GM23338 (cell line): ENCODE measurements around the gene PER1. TPM values are rescaled to one million over a fixed set of nuclear protein-coding genes. Genes with fewer than 3 reads are reported as not detected.
A peak's percentile ranks its signal among the peaks of the same experiment; 100 is the strongest.

ENCODE experiments used
- ATAC-seq: fragments of 200-7000 bp; cut with Tn5 transposase; 3 replicates; pipeline ENCODE4 v1.9.1; 2020
- DNase-seq: peaks from one replicate; pipeline ENCODE4 v3.0.0-alpha.2; 2015; ENCODE audit warnings: low spot score
- H2AFZ ChIP-seq: fragments of 200-600 bp; sonication (generic); 2 replicates; pipeline ENCODE4 v1.8.0; 2016; ENCODE audit warnings: antibody characterized with exemption, mild to moderate bottlenecking, moderate library complexity
- H3F3A ChIP-seq: fragments of 200-600 bp; sonication (generic); replicated peaks from 2 replicates; pipeline ENCODE4 v1.8.0; 2017; ENCODE audit warnings: antibody characterized with exemption, mixed run types, low read depth
- H3K27ac ChIP-seq: fragments of 200-600 bp; sonication (generic); 2 replicates; pipeline ENCODE4 v1.6.1; 2016; ENCODE audit warnings: low read depth
- H3K27me3 ChIP-seq: fragments of 200-600 bp; sonication (generic); 2 replicates; pipeline ENCODE4 v1.8.0; 2016; ENCODE audit warnings: mild to moderate bottlenecking, mixed run types, moderate library complexity; ENCODE audit not compliant: insufficient read depth
- H3K36me3 ChIP-seq: fragments of 200-600 bp; sonication (generic); 2 replicates; pipeline ENCODE4 v1.8.0; 2016; ENCODE audit warnings: mild to moderate bottlenecking; ENCODE audit not compliant: insufficient read depth
- H3K4me1 ChIP-seq: fragments of 200-600 bp; sonication (generic); 2 replicates; pipeline ENCODE4 v1.8.0; 2016; ENCODE audit warnings: mild to moderate bottlenecking, moderate library complexity; ENCODE audit not compliant: insufficient read depth
- H3K4me2 ChIP-seq: fragments of 200-600 bp; sonication (generic); 2 replicates; pipeline ENCODE4 v1.7.1; 2017; ENCODE audit warnings: mixed run types
- H3K4me3 ChIP-seq: fragments of 200-600 bp; sonication (generic); 2 replicates; pipeline ENCODE4 v1.6.1; 2016; ENCODE audit warnings: mixed run types
- H3K79me2 ChIP-seq: fragments of 200-600 bp; sonication (generic); replicated peaks from 2 replicates; pipeline ENCODE4 v1.8.0; 2017; ENCODE audit warnings: mild to moderate bottlenecking; ENCODE audit not compliant: insufficient read depth
- H3K9me2 ChIP-seq: fragments of 200-600 bp; sonication (generic); 2 replicates; pipeline ENCODE4 v1.8.0; 2017; ENCODE audit not compliant: insufficient read depth
- H4K20me1 ChIP-seq: fragments of 200-600 bp; sonication (generic); replicated peaks from 2 replicates; pipeline ENCODE4 v1.8.0; 2017; ENCODE audit warnings: mild to moderate bottlenecking; ENCODE audit not compliant: insufficient read depth
- H3K27ac Mint-ChIP-seq: 2 replicates; pipeline ENCODE4 v1.8.0; 2020; ENCODE audit warnings: inconsistent platforms, mild to moderate bottlenecking, moderate library complexity, mixed read lengths
- H3K27me3 Mint-ChIP-seq: 3 replicates; pipeline ENCODE4 v1.8.0; 2022; ENCODE audit warnings: low read depth, mild to moderate bottlenecking, moderate library complexity, mixed read lengths, inconsistent platforms; ENCODE audit not compliant: insufficient read depth, poor library complexity
- H3K36me3 Mint-ChIP-seq: 3 replicates; pipeline ENCODE4 v1.8.0; 2021; ENCODE audit warnings: low read depth, mild to moderate bottlenecking, inconsistent platforms, moderate library complexity, mixed read lengths
- H3K4me1 Mint-ChIP-seq: 3 replicates; pipeline ENCODE4 v1.8.0; 2020; ENCODE audit warnings: mild to moderate bottlenecking, inconsistent platforms, mixed read lengths
- H3K4me3 Mint-ChIP-seq: 3 replicates; pipeline ENCODE4 v1.8.0; 2021; ENCODE audit warnings: moderate library complexity, mild to moderate bottlenecking, inconsistent platforms, mixed read lengths
- H3K9me3 Mint-ChIP-seq: 3 replicates; pipeline ENCODE4 v1.8.0; 2020; ENCODE audit warnings: moderate library complexity, mild to moderate bottlenecking, inconsistent platforms, mixed read lengths
- CREB1 ChIP-seq: fragments of 250-450 bp; sonication (Bioruptor Pico); IDR thresholded peaks from 2 replicates; pipeline ENCODE4 v1.5.0; 2020; ENCODE audit warnings: low read depth, mild to moderate bottlenecking, moderate library complexity
- EZH2 ChIP-seq: fragments of 200-600 bp; sonication (generic); IDR thresholded peaks from one replicate; pipeline ENCODE4 v1.8.0; 2017; ENCODE audit warnings: antibody characterized with exemption, mild to moderate bottlenecking, low read depth; ENCODE audit not compliant: unreplicated experiment
- EZH2phosphoT487 ChIP-seq: fragments of 200-600 bp; sonication (generic); IDR thresholded peaks from one replicate; pipeline ENCODE4 v1.8.1; 2018; ENCODE audit warnings: antibody characterized with exemption; ENCODE audit not compliant: unreplicated experiment
- JUNB ChIP-seq: IDR thresholded peaks from one replicate; pipeline ENCODE4 v1.6.1; 2016; ENCODE audit warnings: antibody characterized with exemption; ENCODE audit not compliant: unreplicated experiment
- NANOG ChIP-seq: IDR thresholded peaks from 2 replicates; pipeline ENCODE4 v1.6.1; 2016; ENCODE audit warnings: antibody characterized with exemption, borderline replicate concordance
- POLR2AphosphoS5 ChIP-seq: IDR thresholded peaks from 2 replicates; pipeline ENCODE4 v1.6.1; 2016; ENCODE audit warnings: antibody characterized with exemption, low read depth
- STAT1 ChIP-seq: IDR thresholded peaks from one replicate; pipeline ENCODE4 v1.6.1; 2016; ENCODE audit warnings: antibody characterized with exemption; ENCODE audit not compliant: unreplicated experiment
- ZNF114 ChIP-seq: fragments of 250-450 bp; sonication (Bioruptor Pico); IDR thresholded peaks from 2 replicates; pipeline ENCODE4 v1.5.0; 2020; ENCODE audit warnings: mild to moderate bottlenecking, moderate library complexity
- ZNF331 ChIP-seq: fragments of 250-450 bp; sonication (Bioruptor Pico); IDR thresholded peaks from 2 replicates; pipeline ENCODE4 v1.5.0; 2020; ENCODE audit warnings: low read depth, mild to moderate bottlenecking, moderate library complexity
- polyA plus RNA-seq: library from polyadenylated mRNA; unstranded; fragments of >200 nt; fragmentation: Nextera tagmentation; extraction: Ambion mirVana; gene quantifications from 2 replicates; pipeline ENCODE4 v1.2.1, GENCODE V29; 2016
- total RNA-seq: library from RNA; depleted of rRNA; stranded (reverse); fragments of >200 nt; shearing (Covaris generic); gene quantifications from 2 replicates; pipeline ENCODE4 v1.2.3, GENCODE V29; 2014
- TF ChIP-seq, protein P1 (sequence below), 2 experiments: fragments of 200-600 bp in 1 of 2; sonication (generic) in 1 of 2; conservative IDR thresholded peaks; 2 replicates each; pipeline versions ENCODE4 v1.5.1 to v1.6.1; 2016 to 2017; ENCODE audit warnings: antibody characterized with exemption in 2 of 2, low read depth in 2 of 2, mild to moderate bottlenecking in 2 of 2, moderate library complexity in 1 of 2
- TF ChIP-seq, protein P2 (sequence below): IDR thresholded peaks from one replicate; pipeline ENCODE4 v1.6.1; 2018; ENCODE audit warnings: antibody characterized with exemption; ENCODE audit not compliant: unreplicated experiment
- TF ChIP-seq, protein P3 (sequence below): fragments of 250-450 bp; sonication (Bioruptor Pico); IDR thresholded peaks from 2 replicates; pipeline ENCODE4 v1.5.0; 2020; ENCODE audit warnings: mild to moderate bottlenecking, moderate library complexity
- TF ChIP-seq, protein P4 (sequence below): IDR thresholded peaks from 2 replicates; pipeline ENCODE4 v1.6.1; 2016; ENCODE audit warnings: antibody characterized with exemption

The PER1 gene
- total and polyA plus RNA-seq, 2 experiments from 2014 or later: 12.2 to 36.1 TPM

DNA sequence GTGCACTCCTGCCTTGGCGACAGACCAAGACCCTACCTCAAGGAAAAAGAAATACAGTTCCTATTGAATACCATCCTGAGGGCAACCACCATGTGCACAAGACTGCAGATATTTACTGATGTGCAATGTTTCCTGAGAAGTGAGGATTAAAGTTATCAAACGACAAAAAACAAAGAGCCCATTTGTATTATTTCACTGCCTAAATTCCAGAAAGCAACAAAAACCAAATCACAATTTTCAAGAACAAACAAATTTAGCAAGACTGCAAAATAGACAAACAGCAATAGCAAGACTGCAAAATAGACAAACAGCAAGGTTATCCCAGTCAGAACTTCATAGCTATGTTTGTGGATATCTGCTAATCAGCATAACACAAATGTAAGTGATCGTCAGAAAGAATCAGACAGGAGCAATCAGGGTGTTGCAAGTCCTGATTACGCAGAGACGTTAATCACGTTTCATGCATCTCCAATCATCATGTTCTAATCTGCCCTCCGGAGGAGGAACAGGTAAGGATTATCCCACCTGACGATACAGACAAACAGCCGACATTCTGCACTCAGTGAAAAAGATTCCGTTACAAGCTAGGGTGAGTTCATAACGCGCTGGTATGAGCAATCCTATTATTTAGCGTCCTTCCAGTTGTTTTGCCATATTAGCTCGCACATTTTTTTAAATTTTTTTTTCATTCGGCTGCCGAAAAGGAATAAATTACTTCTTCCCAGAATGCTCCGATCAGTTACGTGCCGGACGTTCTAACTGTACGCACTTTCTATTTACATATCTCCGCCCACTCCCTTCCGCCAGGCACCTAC, 21.1 kb upstream of the PER1 start:
- Histone ChIP-seq H3K27me3 (no peaks in the 10 kb centered on the region), H2AFZ (no peak overlapping the region), H3K4me2 (peak overlapping the region; percentile 71; the same call in 1 of the 2 replicates), H4K20me1 (no peaks in the 10 kb centered on the region), H3F3A (peaks cover 8% of the 10 kb centered on the region), H3K36me3 (no peaks in the 10 kb centered on the region), H3K4me1 (peaks cover 19% of the 10 kb centered on the region), H3K79me2 (no peaks in the 10 kb centered on the region), H3K9me2 (no peaks in the 10 kb centered on the region), H3K27ac (peak overlapping the region; percentile 85), H3K4me3 (peak overlapping the region; percentile 49)
- no peaks in the 10 kb centered on the region; the same call in 2 of the 3 replicates for H3K36me3 Mint-ChIP-seq
- DNase-seq (peak; percentile 97), ATAC-seq (peak; percentile 70)
- peak overlapping the region; percentile 83 for H3K4me3 Mint-ChIP-seq
- peaks cover 28% of the 10 kb centered on the region for H3K4me1 Mint-ChIP-seq
- no peaks in the 10 kb centered on the region for H3K9me3 Mint-ChIP-seq
- peak; percentile 36 for TF ChIP-seq STAT1
- TF ChIP-seq CREB1 (CRISPR knock-in tag): peak; percentile 81
- peak; percentile 24 for TF ChIP-seq JUNB
- TF ChIP-seq NANOG: peak; percentile 26; the same call in 1 of the 2 replicates
- no peak for TF ChIP-seq EZH2
- TF ChIP-seq, protein P1, sequence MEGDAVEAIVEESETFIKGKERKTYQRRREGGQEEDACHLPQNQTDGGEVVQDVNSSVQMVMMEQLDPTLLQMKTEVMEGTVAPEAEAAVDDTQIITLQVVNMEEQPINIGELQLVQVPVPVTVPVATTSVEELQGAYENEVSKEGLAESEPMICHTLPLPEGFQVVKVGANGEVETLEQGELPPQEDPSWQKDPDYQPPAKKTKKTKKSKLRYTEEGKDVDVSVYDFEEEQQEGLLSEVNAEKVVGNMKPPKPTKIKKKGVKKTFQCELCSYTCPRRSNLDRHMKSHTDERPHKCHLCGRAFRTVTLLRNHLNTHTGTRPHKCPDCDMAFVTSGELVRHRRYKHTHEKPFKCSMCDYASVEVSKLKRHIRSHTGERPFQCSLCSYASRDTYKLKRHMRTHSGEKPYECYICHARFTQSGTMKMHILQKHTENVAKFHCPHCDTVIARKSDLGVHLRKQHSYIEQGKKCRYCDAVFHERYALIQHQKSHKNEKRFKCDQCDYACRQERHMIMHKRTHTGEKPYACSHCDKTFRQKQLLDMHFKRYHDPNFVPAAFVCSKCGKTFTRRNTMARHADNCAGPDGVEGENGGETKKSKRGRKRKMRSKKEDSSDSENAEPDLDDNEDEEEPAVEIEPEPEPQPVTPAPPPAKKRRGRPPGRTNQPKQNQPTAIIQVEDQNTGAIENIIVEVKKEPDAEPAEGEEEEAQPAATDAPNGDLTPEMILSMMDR (conservative IDR thresholded peaks at IDR 0.05; ENCODE audit: low read depth in 2 of 2): no peak; a peak in 1 of 4 replicates
- no peak for TF ChIP-seq EZH2phosphoT487
- TF ChIP-seq POLR2AphosphoS5: peak; percentile 100
- TF ChIP-seq, protein P2, sequence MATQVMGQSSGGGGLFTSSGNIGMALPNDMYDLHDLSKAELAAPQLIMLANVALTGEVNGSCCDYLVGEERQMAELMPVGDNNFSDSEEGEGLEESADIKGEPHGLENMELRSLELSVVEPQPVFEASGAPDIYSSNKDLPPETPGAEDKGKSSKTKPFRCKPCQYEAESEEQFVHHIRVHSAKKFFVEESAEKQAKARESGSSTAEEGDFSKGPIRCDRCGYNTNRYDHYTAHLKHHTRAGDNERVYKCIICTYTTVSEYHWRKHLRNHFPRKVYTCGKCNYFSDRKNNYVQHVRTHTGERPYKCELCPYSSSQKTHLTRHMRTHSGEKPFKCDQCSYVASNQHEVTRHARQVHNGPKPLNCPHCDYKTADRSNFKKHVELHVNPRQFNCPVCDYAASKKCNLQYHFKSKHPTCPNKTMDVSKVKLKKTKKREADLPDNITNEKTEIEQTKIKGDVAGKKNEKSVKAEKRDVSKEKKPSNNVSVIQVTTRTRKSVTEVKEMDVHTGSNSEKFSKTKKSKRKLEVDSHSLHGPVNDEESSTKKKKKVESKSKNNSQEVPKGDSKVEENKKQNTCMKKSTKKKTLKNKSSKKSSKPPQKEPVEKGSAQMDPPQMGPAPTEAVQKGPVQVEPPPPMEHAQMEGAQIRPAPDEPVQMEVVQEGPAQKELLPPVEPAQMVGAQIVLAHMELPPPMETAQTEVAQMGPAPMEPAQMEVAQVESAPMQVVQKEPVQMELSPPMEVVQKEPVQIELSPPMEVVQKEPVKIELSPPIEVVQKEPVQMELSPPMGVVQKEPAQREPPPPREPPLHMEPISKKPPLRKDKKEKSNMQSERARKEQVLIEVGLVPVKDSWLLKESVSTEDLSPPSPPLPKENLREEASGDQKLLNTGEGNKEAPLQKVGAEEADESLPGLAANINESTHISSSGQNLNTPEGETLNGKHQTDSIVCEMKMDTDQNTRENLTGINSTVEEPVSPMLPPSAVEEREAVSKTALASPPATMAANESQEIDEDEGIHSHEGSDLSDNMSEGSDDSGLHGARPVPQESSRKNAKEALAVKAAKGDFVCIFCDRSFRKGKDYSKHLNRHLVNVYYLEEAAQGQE: no peak
- peak; percentile 47; the same call in 1 of the 2 replicates for TF ChIP-seq ZNF114 (CRISPR knock-in tag)
- TF ChIP-seq, protein P3, sequence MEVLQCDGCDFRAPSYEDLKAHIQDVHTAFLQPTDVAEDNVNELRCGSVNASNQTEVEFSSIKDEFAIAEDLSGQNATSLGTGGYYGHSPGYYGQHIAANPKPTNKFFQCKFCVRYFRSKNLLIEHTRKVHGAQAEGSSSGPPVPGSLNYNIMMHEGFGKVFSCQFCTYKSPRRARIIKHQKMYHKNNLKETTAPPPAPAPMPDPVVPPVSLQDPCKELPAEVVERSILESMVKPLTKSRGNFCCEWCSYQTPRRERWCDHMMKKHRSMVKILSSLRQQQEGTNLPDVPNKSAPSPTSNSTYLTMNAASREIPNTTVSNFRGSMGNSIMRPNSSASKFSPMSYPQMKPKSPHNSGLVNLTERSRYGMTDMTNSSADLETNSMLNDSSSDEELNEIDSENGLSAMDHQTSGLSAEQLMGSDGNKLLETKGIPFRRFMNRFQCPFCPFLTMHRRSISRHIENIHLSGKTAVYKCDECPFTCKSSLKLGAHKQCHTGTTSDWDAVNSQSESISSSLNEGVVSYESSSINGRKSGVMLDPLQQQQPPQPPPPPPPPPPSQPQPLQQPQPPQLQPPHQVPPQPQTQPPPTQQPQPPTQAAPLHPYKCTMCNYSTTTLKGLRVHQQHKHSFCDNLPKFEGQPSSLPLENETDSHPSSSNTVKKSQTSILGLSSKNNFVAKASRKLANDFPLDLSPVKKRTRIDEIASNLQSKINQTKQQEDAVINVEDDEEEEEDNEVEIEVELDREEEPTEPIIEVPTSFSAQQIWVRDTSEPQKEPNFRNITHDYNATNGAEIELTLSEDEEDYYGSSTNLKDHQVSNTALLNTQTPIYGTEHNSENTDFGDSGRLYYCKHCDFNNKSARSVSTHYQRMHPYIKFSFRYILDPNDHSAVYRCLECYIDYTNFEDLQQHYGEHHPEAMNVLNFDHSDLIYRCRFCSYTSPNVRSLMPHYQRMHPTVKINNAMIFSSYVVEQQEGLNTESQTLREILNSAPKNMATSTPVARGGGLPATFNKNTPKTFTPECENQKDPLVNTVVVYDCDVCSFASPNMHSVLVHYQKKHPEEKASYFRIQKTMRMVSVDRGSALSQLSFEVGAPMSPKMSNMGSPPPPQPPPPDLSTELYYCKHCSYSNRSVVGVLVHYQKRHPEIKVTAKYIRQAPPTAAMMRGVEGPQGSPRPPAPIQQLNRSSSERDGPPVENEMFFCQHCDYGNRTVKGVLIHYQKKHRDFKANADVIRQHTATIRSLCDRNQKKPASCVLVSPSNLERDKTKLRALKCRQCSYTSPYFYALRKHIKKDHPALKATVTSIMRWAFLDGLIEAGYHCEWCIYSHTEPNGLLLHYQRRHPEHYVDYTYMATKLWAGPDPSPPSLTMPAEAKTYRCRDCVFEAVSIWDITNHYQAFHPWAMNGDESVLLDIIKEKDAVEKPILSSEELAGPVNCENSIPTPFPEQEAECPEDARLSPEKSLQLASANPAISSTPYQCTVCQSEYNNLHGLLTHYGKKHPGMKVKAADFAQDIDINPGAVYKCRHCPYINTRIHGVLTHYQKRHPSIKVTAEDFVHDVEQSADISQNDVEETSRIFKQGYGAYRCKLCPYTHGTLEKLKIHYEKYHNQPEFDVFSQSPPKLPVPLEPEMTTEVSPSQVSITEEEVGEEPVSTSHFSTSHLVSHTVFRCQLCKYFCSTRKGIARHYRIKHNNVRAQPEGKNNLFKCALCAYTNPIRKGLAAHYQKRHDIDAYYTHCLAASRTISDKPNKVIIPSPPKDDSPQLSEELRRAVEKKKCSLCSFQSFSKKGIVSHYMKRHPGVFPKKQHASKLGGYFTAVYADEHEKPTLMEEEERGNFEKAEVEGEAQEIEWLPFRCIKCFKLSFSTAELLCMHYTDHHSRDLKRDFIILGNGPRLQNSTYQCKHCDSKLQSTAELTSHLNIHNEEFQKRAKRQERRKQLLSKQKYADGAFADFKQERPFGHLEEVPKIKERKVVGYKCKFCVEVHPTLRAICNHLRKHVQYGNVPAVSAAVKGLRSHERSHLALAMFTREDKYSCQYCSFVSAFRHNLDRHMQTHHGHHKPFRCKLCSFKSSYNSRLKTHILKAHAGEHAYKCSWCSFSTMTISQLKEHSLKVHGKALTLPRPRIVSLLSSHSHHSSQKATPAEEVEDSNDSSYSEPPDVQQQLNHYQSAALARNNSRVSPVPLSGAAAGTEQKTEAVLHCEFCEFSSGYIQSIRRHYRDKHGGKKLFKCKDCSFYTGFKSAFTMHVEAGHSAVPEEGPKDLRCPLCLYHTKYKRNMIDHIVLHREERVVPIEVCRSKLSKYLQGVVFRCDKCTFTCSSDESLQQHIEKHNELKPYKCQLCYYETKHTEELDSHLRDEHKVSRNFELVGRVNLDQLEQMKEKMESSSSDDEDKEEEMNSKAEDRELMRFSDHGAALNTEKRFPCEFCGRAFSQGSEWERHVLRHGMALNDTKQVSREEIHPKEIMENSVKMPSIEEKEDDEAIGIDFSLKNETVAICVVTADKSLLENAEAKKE (CRISPR knock-in tag): 0 out of 2 replicates have a peak, but pooled peaks have one; percentile 37
- TF ChIP-seq, protein P4, sequence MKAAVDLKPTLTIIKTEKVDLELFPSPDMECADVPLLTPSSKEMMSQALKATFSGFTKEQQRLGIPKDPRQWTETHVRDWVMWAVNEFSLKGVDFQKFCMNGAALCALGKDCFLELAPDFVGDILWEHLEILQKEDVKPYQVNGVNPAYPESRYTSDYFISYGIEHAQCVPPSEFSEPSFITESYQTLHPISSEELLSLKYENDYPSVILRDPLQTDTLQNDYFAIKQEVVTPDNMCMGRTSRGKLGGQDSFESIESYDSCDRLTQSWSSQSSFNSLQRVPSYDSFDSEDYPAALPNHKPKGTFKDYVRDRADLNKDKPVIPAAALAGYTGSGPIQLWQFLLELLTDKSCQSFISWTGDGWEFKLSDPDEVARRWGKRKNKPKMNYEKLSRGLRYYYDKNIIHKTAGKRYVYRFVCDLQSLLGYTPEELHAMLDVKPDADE: peak; percentile 95
- peak; percentile 46; the same call in 1 of the 2 replicates for TF ChIP-seq ZNF331 (CRISPR knock-in tag)
- peak overlapping the region; percentile 100 for H3K27ac Mint-ChIP-seq
- H3K27me3 Mint-ChIP-seq: peaks cover 27% of the 10 kb centered on the region
